Measurements from ENCODE around the gene LPCAT1.
"Not testable (repeated sequence)": the region's sequence is repeated elsewhere in the genome, so short reads cannot be mapped to it uniquely, and the experiment has no call there.

The LPCAT1 gene

DNA sequence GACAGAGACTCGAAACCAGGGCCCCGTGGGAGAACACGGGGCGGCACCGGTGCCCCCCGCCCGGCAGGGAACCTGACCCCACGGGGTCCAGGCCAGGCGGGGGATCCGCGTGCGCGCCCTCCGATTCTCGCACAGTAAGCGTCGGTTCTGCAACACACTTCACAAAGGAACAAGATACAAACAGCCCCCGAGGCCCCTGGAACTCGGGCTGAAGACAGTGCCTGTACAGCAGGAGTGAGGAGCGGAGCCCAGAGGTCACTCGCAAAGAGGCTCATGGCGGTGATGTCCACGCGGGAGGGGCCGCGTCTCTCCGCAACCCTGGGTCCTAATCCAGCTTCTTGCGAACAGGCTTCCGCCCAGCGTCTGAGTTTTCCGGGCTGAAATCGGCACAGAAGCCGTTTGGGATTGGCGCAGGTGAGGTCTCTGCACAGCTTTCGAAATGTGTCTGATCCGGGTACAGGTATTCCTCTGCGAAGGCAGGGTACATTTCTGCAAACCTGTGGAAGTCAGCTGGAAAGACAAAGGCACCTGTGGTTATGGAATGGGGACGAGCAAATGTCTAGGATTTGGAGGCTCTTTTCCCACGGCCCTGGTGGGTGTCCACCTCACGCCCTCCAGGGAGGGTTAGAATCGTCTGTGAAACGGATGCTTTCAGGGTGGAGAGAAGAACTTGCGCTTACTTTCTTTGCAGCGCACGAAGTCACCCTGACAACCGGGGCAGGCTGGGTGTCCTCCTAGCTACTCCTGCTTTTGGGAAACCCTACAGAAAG lies 60.2 kb downstream of the LPCAT1 start:
- DNase-seq: no peak

DNA sequence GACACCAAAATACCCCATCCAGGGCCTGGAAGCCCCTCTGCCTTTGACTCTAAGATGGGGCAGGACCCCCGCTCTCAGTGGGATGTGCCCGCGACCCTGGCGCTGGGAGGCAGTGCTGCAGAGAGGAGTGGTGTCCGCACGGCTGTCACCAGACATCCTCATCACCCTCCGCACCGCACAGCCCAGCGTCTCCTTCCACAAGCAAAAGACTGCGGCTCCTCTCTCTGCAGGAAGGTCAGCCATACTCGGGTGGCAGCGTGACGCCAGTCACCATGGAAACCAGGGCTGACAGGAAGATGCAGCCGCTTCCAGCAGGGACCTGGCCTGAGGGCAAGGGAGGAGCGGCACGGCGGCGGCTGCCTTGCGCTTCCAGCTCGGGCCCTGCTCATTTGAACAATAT lies 61.4 kb downstream of the LPCAT1 start:
- DNase-seq: no peak

DNA sequence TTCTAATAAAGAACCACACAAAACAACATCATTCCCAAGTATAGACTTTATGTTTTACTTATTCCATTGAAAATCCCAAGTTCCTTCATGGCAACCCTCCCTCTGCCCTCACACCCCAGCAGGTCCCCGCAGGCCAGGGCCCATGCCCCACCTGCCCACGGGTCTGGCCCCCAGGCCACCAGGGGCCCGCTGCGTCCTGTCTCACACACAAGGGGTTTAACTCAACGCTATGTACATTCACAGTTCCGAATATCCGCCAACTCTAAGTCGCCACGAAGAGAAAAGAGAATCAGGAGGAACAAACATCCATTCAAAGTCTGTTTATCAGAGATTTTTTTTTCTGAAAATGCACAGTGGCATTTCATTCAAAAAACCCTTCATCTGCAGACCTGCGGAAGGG lies 62.4 kb downstream of the LPCAT1 start:
- DNase-seq: no peak

DNA sequence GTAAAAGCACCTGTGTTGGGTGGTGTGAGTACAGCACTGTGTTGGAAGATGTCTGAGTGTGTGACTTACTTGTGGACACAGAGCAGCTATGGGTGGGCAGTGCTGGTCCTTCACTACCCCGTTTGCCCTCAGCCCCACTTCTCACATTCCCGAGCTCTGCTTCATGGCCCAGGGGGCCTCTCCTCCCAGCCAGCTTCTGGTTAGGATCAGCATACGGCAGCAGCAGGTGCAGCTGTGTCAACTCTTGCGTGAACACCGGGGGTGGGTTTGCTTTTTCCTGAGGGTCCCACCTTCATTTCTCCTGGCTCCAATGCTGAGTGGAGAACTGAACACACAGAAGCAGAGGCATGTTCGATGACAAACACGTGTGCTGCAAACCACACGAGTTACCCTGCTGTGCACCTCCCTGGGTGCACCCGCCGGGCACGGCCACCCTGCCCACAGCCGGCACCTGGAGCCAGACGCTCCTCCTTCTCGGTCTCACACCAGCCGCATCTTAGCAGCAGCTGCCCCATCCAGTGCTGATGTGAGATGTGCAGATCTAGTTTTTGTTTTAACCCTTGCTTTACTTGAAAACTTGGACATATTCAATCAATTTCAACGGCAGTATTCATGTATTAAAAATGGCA lies 63.6 kb downstream of the LPCAT1 start:
- DNase-seq: no peak

DNA sequence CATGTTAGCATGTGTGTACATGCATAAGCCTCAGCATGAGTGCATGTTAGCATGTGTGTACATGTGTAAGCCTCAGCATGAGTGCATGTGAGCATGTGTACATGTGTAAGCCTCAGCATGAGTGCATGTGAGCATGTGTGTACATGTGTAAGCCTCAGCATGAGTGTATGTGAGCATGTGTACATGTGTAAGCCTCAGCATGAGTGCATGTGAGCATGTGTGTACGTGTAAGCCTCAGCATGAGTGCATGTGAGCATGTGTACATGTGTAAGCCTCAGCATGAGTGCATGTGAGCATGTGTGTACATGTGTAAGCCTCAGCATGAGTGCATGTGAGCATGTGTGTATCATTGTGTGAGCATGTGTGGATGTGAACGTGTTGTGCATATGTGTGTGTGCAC lies 64.3 kb downstream of the LPCAT1 start:
- DNase-seq: not testable (repeated sequence)

DNA sequence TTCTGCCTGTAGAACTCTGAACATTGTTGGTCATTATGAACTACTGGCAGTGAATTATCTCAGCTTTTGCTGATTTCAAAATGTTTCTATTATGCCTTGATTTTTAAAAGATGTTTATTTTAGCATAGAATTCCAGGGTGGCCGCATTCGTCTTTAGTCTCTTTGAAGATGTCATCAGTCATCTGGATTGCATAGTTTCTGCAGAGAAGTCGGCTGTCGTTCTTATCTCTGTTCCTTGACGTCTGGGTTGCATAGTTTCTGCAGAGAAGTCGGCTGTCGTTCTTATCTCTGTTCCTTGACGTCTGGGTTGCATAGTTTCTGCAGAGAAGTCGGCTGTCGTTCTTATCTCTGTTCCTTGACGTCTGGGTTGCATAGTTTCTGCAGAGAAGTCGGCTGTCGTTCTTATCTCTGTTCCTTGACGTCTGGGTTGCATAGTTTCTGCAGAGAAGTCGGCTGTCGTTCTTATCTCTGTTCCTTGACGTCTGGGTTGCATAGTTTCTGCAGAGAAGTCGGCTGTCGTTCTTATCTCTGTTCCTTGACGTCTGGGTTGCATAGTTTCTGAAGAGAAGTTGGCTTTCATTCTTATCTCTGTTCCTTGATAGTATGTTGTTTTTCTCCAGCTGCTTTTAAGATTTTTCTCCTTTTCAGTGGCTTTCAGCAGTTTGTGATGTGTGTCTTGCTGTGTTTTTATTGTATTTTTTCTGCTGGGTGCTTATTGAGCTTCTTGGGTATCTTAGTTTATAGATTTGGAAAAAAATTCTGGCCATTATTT lies 67.5 kb downstream of the LPCAT1 start:
- DNase-seq: not testable (repeated sequence)

DNA sequence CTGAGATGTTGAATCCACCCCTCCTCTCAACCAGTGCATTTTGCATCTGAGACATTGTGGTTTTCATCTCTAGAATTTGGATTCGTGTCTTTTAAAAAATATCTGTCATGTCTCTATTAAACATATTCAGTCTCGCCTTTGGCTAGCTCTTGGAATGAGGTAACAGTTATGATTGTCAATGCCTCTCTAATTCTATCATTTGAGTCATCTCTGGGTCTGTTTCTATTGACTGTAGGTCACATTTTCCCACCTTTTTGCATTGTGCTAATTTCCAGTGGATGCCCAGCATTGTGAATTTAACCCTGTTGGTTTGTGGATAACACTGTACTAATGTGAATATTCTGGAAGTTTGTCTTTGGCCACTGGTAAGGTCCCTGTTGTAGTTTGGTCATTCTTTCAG lies 70.1 kb downstream of the LPCAT1 start:
- DNase-seq: no peak

DNA sequence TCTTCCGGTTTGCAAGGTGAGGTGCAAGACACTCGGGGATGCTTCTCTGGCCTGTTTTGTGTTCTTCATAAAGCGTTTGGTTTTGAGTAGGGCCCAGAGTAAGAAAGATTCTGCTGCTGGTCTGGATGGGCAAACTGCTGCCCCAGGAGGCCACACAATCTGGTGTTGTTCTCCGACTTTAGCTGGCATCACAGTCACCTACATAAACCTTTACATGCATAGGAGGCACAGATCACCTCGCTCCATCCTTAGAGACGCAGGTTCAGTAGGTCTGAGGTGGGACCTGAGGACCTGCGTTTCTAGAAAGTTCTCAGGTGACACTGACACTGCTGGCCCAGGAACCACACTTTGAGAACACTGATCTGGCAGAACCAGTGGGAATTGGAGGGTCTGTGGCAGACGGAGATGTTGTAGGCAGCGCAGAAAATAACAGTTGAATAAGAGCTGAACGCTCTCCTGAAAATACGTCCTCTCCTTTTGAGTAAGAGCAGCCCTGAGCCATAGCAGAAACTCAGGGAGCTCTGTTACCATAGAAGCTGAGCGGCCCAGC lies 74.6 kb downstream of the LPCAT1 start:
- no peak for DNase-seq

DNA sequence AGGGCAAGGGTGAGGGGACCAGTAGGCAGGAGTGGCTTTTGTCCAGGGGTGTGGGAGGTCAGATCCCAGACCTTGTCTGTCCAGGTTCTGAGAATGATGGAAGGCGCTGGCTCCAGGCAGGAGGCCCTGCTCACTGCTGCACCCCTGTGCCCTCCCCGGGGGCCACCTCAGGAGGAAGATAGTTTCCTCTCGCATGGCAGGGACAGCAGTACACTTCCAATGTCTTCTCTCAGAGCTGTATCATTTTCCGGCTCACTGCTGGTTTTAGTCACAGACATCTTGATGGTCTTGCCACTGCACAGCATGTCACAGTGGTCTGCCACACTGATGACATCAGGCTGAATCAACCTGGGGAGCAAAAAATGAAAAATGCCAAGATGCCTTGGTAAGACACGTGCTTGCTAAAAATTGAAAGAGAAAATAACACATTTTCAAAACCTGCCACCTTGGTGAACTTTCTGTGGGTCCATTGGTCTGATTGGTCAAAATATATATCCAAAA lies 75.2 kb downstream of the LPCAT1 start:
- peak; percentile 32 for DNase-seq

DNA sequence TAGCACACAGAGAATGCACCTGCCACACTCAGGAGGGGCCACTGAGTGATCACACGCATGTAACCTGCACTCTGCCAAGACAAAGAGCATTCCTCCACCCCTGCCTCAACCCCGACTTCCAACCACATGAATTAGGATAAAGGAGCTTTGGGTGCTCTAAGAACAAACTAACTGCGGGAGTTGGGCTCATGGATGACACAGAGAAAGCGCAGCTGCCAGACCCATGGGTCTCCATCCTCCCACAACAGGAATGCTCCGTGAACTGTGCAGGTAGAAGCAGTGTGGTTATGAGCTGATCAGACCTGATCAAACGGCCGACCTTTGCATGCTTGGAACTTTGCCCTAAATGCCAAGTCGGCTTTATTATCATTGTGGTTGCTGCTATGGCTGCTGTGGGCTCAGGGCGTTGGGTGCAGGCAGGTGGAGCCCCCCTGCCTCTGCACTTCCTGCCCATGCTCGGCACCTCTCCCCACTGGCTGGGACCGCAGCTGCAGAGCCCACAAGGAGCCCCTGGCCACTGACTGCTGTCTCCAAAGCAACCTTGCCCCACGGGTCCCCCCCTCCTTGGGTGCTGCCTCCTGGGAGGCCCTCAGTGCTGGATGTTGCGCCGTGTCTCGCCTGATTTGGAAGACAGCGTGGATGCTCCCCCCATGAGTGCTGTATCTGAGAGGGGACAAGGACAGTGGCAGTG lies 75.9 kb downstream of the LPCAT1 start:
- DNase-seq: no peak

DNA sequence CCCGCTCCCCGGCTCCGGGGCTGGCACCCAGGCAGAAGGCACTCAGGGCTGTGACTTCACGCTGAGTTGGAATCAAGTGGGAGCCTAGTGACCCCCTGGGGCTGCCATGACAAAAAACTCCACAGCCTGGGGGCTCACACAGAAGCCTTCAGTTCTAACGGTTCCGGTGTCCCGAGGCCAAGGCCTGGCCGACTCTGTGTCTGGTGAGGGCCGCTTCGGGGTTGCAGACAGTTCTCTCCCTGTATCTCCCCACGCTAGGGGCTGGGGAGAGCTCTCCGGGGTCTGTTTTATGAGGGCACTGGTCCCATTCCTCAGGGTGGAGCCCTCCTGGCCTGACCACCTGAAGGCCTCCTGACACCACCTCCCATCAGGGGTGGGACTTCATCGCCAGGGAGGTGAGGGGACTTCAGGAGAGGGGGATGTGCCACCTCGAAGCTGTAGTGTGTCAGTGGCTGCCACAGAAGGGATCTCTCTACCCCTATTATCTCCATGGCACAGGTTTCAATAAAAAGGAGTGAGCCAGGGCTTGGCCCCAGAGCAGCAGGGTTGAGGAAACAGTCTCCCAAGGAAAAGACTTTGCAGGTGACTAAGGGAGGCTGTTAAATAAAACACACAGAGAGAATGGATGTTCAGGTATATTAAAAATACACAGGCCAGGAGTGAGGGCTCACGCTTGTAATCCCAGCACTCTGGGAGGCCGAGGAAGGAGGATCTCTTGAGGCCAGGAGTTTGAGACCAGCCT lies 77.0 kb downstream of the LPCAT1 start:
- no peak for DNase-seq

DNA sequence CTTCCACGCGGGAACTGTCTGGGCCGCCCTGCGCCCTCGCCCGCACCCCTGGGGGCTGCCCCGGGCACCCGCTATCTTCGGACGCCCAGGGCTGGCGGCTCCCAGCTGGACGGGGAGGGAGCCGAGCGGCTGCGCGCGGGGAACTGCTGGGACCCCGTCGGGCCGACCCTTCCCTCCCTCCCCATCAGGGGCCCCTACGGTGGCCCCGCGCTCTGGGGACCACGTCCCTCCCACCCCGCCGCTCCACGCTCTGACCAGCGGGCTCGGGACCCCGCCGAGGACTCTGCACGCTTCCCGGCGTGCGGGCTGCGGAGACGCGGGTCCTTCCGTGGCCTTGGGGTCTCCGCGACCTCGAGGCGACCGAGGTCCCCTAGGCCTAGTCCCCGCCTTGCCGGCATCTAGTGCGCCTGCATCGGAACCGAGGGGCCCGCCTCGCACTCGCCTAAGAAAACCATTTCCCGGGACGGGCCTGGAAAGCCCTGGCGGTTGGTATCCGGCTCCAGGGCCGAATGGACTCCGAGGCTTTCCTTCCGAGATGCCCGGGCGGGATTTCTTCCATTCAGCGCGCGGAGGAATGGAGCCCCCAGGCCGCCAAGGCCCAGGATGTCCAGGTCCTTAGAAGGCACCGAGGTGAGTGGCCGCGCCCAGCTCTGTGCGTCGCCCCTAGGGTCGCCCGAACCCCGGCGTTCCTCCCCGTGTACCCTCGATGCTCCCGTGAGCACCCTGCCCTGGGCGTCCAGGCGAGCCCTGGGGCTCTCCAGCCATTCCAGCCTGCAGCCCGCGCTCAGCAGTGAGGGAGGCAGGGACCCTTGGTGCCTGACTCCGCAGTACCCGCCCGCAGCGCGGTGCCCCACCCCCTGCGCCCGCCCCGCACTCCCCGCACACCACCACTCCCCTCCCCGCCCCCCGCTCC lies 77.8 kb downstream of the LPCAT1 start:
- no peak for DNase-seq

DNA sequence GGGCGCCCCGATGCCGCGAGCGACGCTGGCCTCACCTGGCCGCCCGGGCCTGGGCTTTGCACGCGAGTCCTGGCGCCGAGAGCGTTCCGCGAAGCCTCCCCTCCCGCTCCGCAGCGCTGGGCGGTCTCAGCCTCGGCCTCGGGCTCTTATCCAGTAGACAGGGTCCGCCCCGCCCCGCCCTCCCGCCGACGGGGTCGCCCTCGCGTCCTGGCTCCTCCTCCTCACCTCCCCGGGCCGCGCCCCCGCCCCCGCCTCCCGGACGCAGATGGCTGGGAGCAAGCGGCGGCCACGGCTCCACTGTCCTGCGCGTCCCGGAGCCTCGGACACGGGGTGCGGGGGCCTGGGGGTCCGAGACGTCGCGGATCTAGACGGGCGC lies 78.5 kb downstream of the LPCAT1 start, which contains the start of gene SLC6A3:
Gene SLC6A3, minus strand, starts transcription at position 128 of the 376 bp plus-strand sequence. CDS start 2,243 bp downstream, outside the sequence.
- DNase-seq: no peak

DNA sequence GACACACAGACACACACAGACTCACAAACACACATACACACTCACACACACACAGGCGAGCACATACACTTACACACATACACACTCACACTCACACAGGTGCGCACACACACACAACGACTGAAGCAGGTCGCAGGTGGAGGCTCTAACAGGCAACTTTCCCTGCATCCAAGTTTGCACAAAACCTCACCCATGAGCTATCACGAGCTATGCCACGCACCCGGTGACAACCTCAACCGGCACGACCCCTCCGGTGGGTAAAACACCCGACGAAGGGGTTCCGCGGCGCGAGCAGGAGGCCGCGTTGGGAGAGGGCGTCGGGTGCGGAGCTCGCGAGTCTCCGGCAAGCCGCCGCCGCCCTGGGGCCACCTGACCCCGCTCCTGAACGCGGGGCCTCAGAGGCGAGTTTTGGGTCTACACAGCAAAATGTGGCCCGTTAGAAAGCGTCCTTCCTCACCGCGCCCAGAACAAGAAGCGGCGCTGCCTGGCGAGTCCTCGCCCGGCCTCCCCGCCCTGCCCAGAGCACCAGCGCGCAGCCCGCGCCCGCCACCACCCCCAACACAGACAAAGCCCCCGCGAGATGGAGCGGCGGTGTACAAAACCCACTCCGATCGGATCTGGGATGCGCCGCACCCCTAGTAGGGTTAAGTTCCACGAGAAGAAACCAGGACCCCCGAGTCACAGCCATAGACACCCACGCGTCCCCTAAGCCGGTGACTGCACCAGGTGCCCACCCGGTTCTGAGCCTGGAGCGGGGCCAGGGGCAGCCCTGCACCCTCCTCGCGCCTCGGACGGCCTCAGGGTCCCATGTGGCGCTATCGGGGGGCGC lies 79.2 kb downstream of the LPCAT1 start:
- no peak for DNase-seq

DNA sequence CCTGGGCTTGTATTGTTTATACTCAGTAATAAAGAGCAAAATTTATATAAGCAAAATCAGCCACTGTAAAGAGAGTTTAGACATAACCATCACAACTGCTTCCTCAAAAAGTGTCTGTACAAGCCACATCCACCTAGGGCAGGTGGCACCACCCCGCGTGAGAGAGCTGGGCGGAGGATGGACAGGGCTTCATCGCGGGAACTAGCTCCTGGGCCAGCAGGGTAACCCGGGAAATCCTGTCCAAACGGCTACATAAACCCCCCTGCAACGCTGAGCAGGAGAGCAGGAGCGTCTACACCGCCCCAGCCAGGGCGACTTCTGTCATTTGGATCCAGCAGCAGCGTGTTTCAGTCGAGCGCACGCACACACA lies 79.8 kb downstream of the LPCAT1 start:
- DNase-seq: no peak

DNA sequence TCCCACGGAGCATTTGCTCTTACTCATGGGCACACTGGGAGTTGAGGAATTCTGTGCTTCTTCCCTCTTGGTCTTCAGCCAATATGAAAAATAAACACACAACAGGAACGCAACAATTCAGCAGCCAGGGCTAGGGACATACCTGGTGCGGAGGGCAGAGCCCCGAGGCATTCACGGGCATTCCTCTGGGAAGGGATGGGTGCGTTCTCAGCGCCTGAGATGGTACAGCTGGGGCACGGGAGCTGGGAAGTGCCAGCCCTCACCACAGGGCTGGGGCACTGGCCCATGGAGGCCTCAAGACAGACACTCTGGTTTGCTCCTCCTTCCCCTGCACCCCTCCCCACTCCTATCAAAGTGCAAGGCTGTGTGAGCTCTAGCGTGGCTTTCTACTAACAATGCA lies 80.6 kb downstream of the LPCAT1 start:
- no peak for DNase-seq

DNA sequence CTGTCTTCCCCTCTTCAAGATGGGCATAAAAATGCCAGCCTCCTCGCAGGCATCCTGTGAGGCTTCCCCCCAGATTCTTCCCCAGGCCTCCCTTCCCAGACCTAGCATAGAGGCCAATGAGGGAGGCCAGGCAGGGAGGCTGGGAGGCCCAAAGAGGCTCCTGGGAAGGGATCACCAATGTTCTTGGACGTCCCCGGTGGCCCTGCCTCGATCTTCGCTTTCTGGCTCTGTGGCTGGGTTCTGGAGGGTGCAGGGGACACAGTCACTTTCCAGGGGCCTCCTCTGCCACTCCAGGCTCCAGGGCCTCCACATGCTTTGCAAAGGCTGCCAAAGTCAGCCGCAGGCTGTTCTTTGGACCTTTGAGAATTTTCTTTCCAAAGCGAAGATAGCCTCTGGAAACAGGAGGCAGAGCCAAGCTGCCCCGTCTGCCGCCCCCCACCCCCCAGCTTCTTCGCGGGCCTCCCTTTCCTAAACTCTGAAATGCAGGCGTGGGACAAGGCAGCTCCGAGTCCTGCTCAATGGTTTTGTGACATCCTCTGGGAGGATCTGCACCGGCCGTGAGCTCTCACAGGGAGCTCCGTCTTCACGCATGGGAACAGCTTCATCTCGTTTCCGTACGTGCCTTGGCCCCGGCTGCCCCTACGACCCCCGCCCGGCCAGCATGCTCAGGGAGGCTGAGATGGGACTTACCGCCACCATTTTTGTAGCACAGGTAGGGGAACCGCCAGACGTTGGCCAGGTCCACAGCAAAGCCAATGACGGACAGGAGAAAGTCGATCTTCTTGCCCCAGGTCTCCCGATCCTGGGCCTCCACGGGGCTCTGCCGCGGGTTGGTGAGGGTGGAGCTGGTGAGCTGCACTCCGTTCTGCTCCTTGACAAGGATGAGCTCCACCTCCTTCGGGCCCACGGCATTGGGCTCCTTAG lies 81.3 kb downstream of the LPCAT1 start:
- no peak for DNase-seq

DNA sequence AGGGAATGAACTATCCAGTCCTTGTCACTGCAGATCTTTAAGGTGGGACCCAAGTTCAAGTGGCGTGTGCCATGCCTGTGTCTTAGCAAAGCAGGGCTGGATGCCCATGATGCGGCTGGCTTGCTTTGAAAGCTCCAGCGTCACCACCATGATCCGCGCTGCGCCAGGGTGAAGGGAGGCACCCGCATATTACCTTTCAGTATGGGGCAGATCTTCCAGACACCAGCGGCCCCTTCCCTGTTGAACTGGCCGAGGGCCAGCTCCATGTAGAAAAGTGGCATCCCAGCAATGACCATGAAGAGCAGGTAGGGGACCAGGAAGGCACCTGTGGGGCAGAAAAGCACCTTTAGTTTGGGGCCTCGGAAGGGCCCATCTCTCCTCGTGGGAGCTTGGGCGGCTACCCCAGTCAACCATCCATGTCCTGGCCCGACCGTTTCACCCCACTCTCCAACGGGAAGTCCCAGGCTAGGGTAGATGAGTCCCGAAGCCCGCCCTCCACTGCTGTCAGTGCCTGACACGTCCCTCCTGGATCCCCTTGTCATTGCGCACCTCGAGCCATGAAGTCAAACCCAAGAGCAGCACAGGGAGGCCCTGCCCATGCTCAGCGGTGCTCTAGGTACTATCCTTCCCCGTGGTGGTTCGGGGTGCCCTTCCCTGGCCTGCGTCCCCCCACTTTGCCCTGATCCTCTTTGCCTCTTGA lies 82.4 kb downstream of the LPCAT1 start:
- DNase-seq: no peak
